HepG2 (cell line): Measurements from ENCODE around the gene RELL1. TPM values are rescaled to one million over a fixed set of nuclear protein-coding genes. Genes with fewer than 3 reads are reported as not detected.

Experiments used
- EZH2 ChIP-seq: conservative IDR thresholded peaks from 2 replicates; pipeline ENCODE4 v1.6.1; 2012; ENCODE audit warnings: mild to moderate bottlenecking, low read depth, low read length, moderate library complexity
- HNF1A ChIP-seq, 2 experiments: sonication (generic) in 1 of 2; formaldehyde crosslinking in 1 of 2; IDR thresholded peaks; 2 replicates each; pipeline versions ENCODE4 v1.4.0 to v1.6.1; 2016 to 2020; ENCODE audit warnings: borderline replicate concordance in 1 of 2, low read depth in 1 of 2, mild to moderate bottlenecking in 1 of 2, missing genetic modification reagents in 1 of 2
- IRF2 ChIP-seq: IDR thresholded peaks from 2 replicates; pipeline ENCODE4 v1.6.1; 2018; ENCODE audit warnings: missing genetic modification reagents, missing compliant biosample characterization
- JUNB ChIP-seq: sonication (generic); formaldehyde crosslinking; IDR thresholded peaks from 2 replicates; pipeline ENCODE4 v1.8.0; 2022; ENCODE audit warnings: missing genetic modification reagents, mild to moderate bottlenecking, borderline replicate concordance
- KAT7 ChIP-seq: IDR thresholded peaks from 2 replicates; pipeline ENCODE4 v1.6.1; 2018; ENCODE audit warnings: borderline replicate concordance, missing compliant biosample characterization
- LCORL ChIP-seq, 2 experiments: fragments of 450-650 bp in 1 of 2; sonication (generic) in 1 of 2; formaldehyde crosslinking in 1 of 2; IDR thresholded peaks; 2 replicates each; pipeline versions ENCODE4 v1.5.0 to v1.6.1; 2017 to 2020; ENCODE audit warnings: antibody characterized with exemption in 1 of 2, missing genetic modification reagents in 1 of 2
- MYC ChIP-seq: sonication (generic); formaldehyde crosslinking; IDR thresholded peaks from 2 replicates; pipeline ENCODE4 v1.9.0; 2021; ENCODE audit warnings: missing genetic modification reagents, borderline replicate concordance
- SIX4 ChIP-seq: sonication (generic); formaldehyde crosslinking; IDR thresholded peaks from 2 replicates; pipeline ENCODE4 v1.4.0; 2020; ENCODE audit warnings: missing genetic modification reagents
- SKI ChIP-seq: fragments of 450-650 bp; IDR thresholded peaks from one replicate; pipeline ENCODE4 v1.6.1; 2018; ENCODE audit warnings: mild to moderate bottlenecking; ENCODE audit not compliant: partially characterized antibody
- SP1 ChIP-seq, 2 experiments: fragments of 450-650 bp in 1 of 2; sonication (generic) in 1 of 2; formaldehyde crosslinking in 1 of 2; IDR thresholded peaks; 2 replicates each; pipeline versions ENCODE4 v1.4.0 to v1.6.1; 2016 to 2020; ENCODE audit warnings: missing genetic modification reagents in 1 of 2
- SRF ChIP-seq: IDR thresholded peaks from 2 replicates; pipeline ENCODE4 v1.6.1; 2011; ENCODE audit warnings: mild to moderate bottlenecking, low read depth, low read length, moderate library complexity
- SSRP1 ChIP-seq: IDR thresholded peaks from 2 replicates; pipeline ENCODE4 v1.6.1; 2016; ENCODE audit warnings: control low read depth
- TOE1 ChIP-seq: sonication (generic); formaldehyde crosslinking; IDR thresholded peaks from 2 replicates; pipeline ENCODE4 v1.4.0; 2020; ENCODE audit warnings: mild to moderate bottlenecking, missing genetic modification reagents
- XRCC5 ChIP-seq: fragments of 200-400 bp; formaldehyde crosslinking; optimal IDR thresholded peaks from 2 replicates; pipeline ENCODE3; 2017; ENCODE audit warnings: mild to moderate bottlenecking, low read length
- YEATS2 ChIP-seq: sonication (generic); formaldehyde crosslinking; IDR thresholded peaks from 2 replicates; pipeline ENCODE4 v1.4.0; 2020; ENCODE audit warnings: missing genetic modification reagents, borderline replicate concordance
- ZEB1 ChIP-seq: IDR thresholded peaks from 2 replicates; pipeline ENCODE4 v1.6.1; 2012; ENCODE audit warnings: mild to moderate bottlenecking, low read depth, inconsistent platforms; ENCODE audit not compliant: insufficient replicate concordance
- ZNF350 ChIP-seq: sonication (generic); formaldehyde crosslinking; IDR thresholded peaks from 2 replicates; pipeline ENCODE4 v1.4.0; 2020; ENCODE audit warnings: mild to moderate bottlenecking, low read depth, missing genetic modification reagents, borderline replicate concordance
- ZNF543 ChIP-seq: sonication (generic); formaldehyde crosslinking; IDR thresholded peaks from 2 replicates; pipeline ENCODE4 v1.4.0; 2020; ENCODE audit warnings: mild to moderate bottlenecking, missing genetic modification reagents
- ZNF556 ChIP-seq: sonication (generic); formaldehyde crosslinking; IDR thresholded peaks from 2 replicates; pipeline ENCODE4 v1.4.0; 2020; ENCODE audit warnings: mild to moderate bottlenecking, missing genetic modification reagents, borderline replicate concordance
- ZNF687 ChIP-seq: sonication (generic); formaldehyde crosslinking; IDR thresholded peaks from 2 replicates; pipeline ENCODE4 v1.5.1; 2020; ENCODE audit warnings: mild to moderate bottlenecking, missing genetic modification reagents, moderate library complexity
- ZNF775 ChIP-seq: sonication (generic); formaldehyde crosslinking; IDR thresholded peaks from 2 replicates; pipeline ENCODE4 v1.4.0; 2020; ENCODE audit warnings: missing genetic modification reagents, mild to moderate bottlenecking, moderate library complexity, borderline replicate concordance
- polyA plus RNA-seq, 8 experiments: library from polyadenylated mRNA; depleted of rRNA in 3 of 8; stranded (reverse) in 7 of 8; unstranded in 1 of 8; fragments of >200 nt; fragmentation: Illumina TruSeq in 4 of 8; extraction: Trizol in 4 of 8; gene quantifications; 2 replicates each; pipeline versions ENCODE4 v1.2.1 to v1.2.3, GENCODE V29; 2011 to 2016; ENCODE audit warnings: low read depth in 4 of 8, missing spikeins in 1 of 8, mixed read lengths in 1 of 8; ENCODE audit not compliant: insufficient read depth in 1 of 8
- total RNA-seq, 5 experiments: library from RNA; depleted of rRNA; stranded (reverse); fragments of >200 nt; fragmentation: Illumina TruSeq; extraction: Trizol; gene quantifications; 2 replicates each; pipeline ENCODE4 v1.2.3, GENCODE V29; 2016; ENCODE audit warnings: low read depth in 1 of 5

RELL1 gene
- total and polyA plus RNA-seq, 2 of the 13 experiments (the other 11 are each of a cell fraction or from before 2014, with no cell fraction given): 8.4 to 58.4 TPM

GRCh38 chr4:37686373-37687193 lies at the start of gene RELL1 (continued):
- TF ChIP-seq HNF1A (IDR thresholded peaks at IDR 0.05; ENCODE audit: low read depth): no peak
- no peak for TF ChIP-seq HNF1A (CRISPR knock-in tag; IDR thresholded peaks at IDR 0.05; ENCODE audit: borderline replicate concordance)
- peak; percentile 38; the same call in 1 of the 2 replicates for TF ChIP-seq ZNF350
- no peak; the same call in none of the 2 replicates for TF ChIP-seq KAT7 (CRISPR knock-in tag)
- peak; percentile 89 for TF ChIP-seq SP1 (IDR thresholded peaks at IDR 0.05)
- peak; percentile 90 for TF ChIP-seq SP1 (CRISPR knock-in tag; IDR thresholded peaks at IDR 0.05)
- TF ChIP-seq ZEB1: no peak
- peak; percentile 43 for TF ChIP-seq XRCC5
- no peak for TF ChIP-seq LCORL (IDR thresholded peaks at IDR 0.05)
- peak; percentile 71 for TF ChIP-seq LCORL (CRISPR knock-in tag; IDR thresholded peaks at IDR 0.05)
- TF ChIP-seq SKI: no peak
- peak; percentile 89 for TF ChIP-seq ZNF687 (CRISPR knock-in tag)
- no peak for TF ChIP-seq JUNB (CRISPR knock-in tag)
- TF ChIP-seq YEATS2 (CRISPR knock-in tag): 0 out of 2 replicates have a peak, but pooled peaks have one; percentile 49
- no peak for TF ChIP-seq SIX4 (CRISPR knock-in tag)
- TF ChIP-seq SSRP1 (CRISPR knock-in tag): no peak
- 0 out of 2 replicates have a peak, but pooled peaks have one; percentile 75 for TF ChIP-seq ZNF775
- TF ChIP-seq IRF2 (CRISPR knock-in tag): no peak
- TF ChIP-seq MYC: peak; percentile 53; the same call in 1 of the 2 replicates
- TF ChIP-seq ZNF556 (CRISPR knock-in tag): peak; percentile 82; the same call in 1 of the 2 replicates
- no peak for TF ChIP-seq EZH2
- TF ChIP-seq ZNF543: 0 out of 2 replicates have a peak, but pooled peaks have one; percentile 24
- TF ChIP-seq SRF: peak; percentile 24; the same call in 1 of the 2 replicates
- no peak for TF ChIP-seq TOE1 (CRISPR knock-in tag)
